SH-SY5Y (cell line): ENCODE measurements around the gene IFNAR1.

Experiments
- GATA2 ChIP-seq: IDR thresholded peaks from 2 replicates; pipeline ENCODE4 v1.6.1; 2011; ENCODE audit warnings: mild to moderate bottlenecking, low read depth, low read length
- GATA3 ChIP-seq: IDR thresholded peaks from 2 replicates; pipeline ENCODE4 v1.6.1; 2011; ENCODE audit warnings: low read depth, mild to moderate bottlenecking, low read length, moderate library complexity

- no peak for TF ChIP-seq GATA3
- no peak for TF ChIP-seq GATA2
These were observed 6.0 kb downstream of the IFNAR1 start for GRCh38 chr21:33330726-33331125.
